ENCODE data around the gene SOWAHA.

The SOWAHA gene

DNA sequence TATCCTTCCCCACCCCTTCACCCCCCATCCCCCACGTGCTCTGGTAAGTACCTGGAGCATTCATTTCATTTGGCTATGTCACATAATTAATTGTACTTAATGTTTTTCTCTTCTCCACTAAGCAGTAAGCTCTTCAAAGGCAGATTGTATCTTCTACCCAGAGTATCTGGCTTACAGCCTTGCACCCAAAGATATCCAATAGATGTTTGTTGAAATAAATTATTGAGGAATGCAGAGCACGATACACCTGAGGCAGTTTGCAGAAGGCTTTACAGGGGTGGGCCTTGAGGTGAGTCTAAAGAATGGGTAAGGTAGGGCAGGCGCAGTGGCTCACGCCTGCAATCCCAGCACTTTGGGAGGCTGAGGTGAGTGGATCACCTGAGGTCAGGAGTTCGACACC lies 2.5 kb upstream of the SOWAHA start:
- Histone ChIP-seq H3K36me3 (ENCODE audit: insufficient read depth, low read length) (no peaks in the 10 kb centered on the region), H3K4me1 (ENCODE audit: control insufficient read depth, insufficient read depth, low read length) (peaks cover 12% of the 10 kb centered on the region), H3K9ac (ENCODE audit: low read depth, low read length) (no peak overlapping the region), H3K9me3 (replicated peaks; ENCODE audit: low read length) (no peaks in the 10 kb centered on the region), H3K4me3 (ENCODE audit: low read length) (no peak overlapping the region), H3K4me2 (ENCODE audit: low read length) (no peak overlapping the region), H3K27me3 (ENCODE audit: control insufficient read depth, insufficient read depth, low read length) (peaks cover 47% of the 10 kb centered on the region)

DNA sequence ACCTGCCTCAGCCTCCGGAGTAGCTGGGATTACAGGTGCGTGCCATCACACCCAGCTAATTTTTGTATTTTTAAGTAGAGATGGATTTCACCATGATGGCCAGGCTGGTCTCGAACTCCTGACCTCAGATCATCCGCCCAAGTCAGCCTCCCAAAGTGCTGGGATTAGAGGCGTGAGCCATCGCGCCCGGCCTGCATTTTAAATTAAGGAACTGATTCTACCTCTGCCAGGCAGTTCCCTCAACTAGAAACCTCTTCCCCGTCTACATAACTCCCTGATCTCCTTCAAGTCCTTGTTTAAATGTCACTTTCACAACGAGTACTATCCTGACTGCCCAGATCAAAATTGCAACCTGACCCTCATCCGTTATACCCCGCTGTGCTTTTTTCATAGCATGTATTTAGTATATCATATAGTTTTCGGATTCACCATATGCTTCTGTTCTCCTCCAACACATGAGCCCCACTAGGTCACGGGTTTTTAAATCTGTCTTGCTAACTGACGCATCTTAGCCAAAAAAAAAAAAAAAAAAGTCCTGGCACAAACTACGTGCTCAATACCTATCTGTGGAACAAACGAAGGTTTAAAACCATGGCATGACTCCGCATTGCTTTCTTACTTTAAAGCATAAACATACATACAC lies 858 bp upstream of the SOWAHA start:
- no peak overlapping the region for H3K4me3 ChIP-seq (ENCODE audit: low read length)
- peaks cover 12% of the 10 kb centered on the region for H3K4me1 ChIP-seq (ENCODE audit: control insufficient read depth, insufficient read depth, low read length)
- no peaks in the 10 kb centered on the region for H3K36me3 ChIP-seq (ENCODE audit: insufficient read depth, low read length)
- no peaks in the 10 kb centered on the region for H3K9me3 ChIP-seq (replicated peaks; ENCODE audit: low read length)
- H3K4me2 ChIP-seq (ENCODE audit: low read length): no peak overlapping the region
- peaks cover 47% of the 10 kb centered on the region for H3K27me3 ChIP-seq (ENCODE audit: control insufficient read depth, insufficient read depth, low read length)
- H3K9ac ChIP-seq (ENCODE audit: low read depth, low read length): no peak overlapping the region

DNA sequence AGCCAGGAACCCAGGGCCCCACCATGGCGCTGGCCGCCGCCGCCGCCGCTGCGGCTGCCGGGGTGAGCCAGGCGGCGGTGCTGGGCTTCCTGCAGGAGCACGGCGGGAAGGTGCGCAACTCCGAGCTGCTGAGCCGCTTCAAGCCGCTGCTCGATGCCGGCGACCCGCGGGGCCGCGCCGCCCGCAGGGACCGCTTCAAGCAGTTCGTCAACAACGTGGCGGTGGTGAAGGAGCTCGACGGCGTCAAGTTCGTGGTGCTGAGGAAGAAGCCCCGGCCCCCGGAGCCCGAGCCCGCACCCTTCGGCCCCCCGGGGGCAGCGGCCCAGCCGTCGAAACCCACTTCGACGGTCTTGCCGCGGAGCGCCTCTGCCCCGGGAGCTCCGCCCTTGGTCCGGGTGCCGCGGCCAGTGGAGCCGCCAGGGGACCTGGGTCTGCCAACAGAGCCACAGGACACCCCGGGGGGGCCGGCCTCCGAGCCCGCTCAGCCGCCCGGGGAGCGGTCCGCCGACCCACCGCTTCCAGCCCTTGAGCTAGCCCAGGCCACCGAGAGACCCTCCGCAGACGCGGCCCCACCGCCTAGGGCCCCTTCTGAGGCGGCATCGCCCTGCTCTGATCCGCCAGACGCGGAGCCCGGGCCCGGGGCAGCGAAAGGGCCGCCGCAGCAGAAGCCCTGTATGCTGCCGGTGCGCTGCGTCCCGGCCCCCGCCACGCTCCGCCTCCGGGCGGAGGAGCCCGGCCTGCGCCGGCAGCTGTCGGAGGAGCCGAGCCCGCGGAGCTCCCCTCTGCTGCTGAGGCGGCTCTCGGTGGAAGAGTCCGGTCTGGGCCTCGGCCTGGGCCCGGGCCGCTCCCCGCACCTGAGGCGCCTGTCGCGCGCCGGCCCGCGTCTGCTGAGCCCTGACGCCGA lies 749 bp downstream of the SOWAHA start:
- H3K36me3 ChIP-seq (ENCODE audit: insufficient read depth, low read length): no peaks in the 10 kb centered on the region
- peaks cover 42% of the 10 kb centered on the region for H3K27me3 ChIP-seq (ENCODE audit: control insufficient read depth, insufficient read depth, low read length)
- no peak overlapping the region for H3K9ac ChIP-seq (ENCODE audit: low read depth, low read length)
- H3K4me3 ChIP-seq (ENCODE audit: low read length): peak overlapping the region; percentile 56
- H3K4me1 ChIP-seq (ENCODE audit: control insufficient read depth, insufficient read depth, low read length): peaks cover 12% of the 10 kb centered on the region
- no peaks in the 10 kb centered on the region for H3K9me3 ChIP-seq (replicated peaks; ENCODE audit: low read length)
- H3K4me2 ChIP-seq (ENCODE audit: low read length): peak overlapping the region; percentile 75

DNA sequence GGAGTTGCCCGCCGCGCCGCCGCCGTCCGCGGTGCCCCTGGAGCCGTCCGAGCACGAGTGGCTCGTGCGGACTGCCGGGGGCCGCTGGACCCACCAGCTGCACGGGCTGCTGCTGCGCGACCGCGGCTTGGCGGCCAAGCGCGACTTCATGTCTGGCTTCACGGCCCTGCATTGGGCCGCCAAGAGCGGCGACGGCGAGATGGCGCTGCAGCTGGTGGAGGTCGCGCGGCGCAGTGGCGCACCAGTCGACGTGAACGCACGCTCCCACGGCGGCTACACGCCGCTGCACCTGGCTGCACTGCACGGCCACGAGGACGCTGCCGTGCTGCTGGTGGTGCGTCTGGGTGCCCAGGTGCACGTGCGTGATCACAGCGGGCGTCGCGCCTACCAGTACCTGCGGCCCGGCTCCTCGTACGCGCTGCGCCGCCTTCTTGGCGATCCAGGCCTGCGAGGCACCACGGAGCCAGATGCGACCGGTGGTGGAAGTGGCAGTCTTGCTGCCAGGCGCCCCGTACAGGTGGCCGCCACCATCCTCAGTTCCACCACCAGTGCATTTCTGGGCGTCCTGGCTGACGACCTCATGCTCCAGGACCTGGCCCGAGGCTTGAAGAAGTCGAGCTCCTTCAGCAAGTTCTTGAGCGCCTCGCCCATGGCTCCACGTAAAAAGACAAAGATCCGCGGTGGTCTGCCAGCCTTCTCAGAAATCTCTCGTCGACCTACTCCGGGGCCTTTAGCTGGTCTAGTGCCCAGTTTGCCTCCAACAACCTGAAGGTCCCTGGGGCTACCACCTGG lies 1.6 kb downstream of the SOWAHA start:
- Histone ChIP-seq H3K4me2 (ENCODE audit: low read length) (peak overlapping the region; percentile 75), H3K9me3 (replicated peaks; ENCODE audit: low read length) (no peaks in the 10 kb centered on the region), H3K9ac (ENCODE audit: low read depth, low read length) (no peak overlapping the region), H3K4me3 (ENCODE audit: low read length) (no peak overlapping the region), H3K27me3 (ENCODE audit: control insufficient read depth, insufficient read depth, low read length) (peaks cover 36% of the 10 kb centered on the region), H3K4me1 (ENCODE audit: control insufficient read depth, insufficient read depth, low read length) (peaks cover 12% of the 10 kb centered on the region), H3K36me3 (ENCODE audit: insufficient read depth, low read length) (no peaks in the 10 kb centered on the region)

DNA sequence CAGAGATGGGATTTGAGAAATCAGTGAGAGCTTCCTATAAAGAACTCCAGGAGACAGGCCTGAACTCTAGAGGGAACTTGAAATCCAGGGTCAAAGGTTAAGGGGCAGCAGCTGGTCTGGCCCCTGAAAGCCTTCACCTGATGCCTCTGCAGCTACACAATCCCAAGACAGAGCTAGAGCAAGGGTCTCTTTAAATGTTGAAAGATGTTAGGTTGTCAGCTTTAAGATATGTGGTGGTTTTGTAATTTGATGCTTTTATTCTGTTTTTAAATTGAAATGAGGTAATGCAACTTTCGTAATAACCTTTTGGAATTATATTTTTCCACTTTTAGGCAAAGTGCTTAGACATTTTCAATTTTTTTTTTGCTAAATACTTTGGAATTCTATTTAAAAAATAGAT lies 2.4 kb downstream of the SOWAHA start:
- Histone ChIP-seq H3K27me3 (ENCODE audit: control insufficient read depth, insufficient read depth, low read length) (peaks cover 32% of the 10 kb centered on the region), H3K9me3 (replicated peaks; ENCODE audit: low read length) (no peaks in the 10 kb centered on the region), H3K4me3 (ENCODE audit: low read length) (no peak overlapping the region), H3K36me3 (ENCODE audit: insufficient read depth, low read length) (no peaks in the 10 kb centered on the region), H3K9ac (ENCODE audit: low read depth, low read length) (no peak overlapping the region), H3K4me1 (ENCODE audit: control insufficient read depth, insufficient read depth, low read length) (peaks cover 12% of the 10 kb centered on the region), H3K4me2 (ENCODE audit: low read length) (no peak overlapping the region)

DNA sequence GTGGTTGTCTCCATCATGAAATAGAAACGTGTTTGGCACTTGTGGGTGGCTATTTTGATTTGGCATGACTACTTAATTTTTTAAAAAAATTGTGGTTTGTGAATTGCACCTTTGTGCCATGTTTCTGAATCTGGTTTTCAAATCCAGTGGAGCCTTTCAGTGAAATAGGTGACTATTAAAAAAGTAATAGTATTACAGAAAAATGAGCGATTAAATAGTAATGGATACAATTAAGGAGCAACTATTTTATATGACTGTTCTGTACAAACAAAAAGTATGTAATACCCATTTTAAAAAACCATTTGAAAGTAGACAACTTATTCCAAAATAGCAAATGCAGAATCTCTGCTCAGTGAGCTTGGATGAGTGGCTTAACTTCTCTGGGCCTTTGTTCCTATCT lies 3.0 kb downstream of the SOWAHA start:
- H3K4me1 ChIP-seq (ENCODE audit: control insufficient read depth, insufficient read depth, low read length): peaks cover 12% of the 10 kb centered on the region
- no peak overlapping the region for H3K4me2 ChIP-seq (ENCODE audit: low read length)
- no peak overlapping the region for H3K4me3 ChIP-seq (ENCODE audit: low read length)
- peaks cover 32% of the 10 kb centered on the region for H3K27me3 ChIP-seq (ENCODE audit: control insufficient read depth, insufficient read depth, low read length)
- H3K9me3 ChIP-seq (replicated peaks; ENCODE audit: low read length): no peaks in the 10 kb centered on the region
- H3K36me3 ChIP-seq (ENCODE audit: insufficient read depth, low read length): no peaks in the 10 kb centered on the region
- H3K9ac ChIP-seq (ENCODE audit: low read depth, low read length): no peak overlapping the region

DNA sequence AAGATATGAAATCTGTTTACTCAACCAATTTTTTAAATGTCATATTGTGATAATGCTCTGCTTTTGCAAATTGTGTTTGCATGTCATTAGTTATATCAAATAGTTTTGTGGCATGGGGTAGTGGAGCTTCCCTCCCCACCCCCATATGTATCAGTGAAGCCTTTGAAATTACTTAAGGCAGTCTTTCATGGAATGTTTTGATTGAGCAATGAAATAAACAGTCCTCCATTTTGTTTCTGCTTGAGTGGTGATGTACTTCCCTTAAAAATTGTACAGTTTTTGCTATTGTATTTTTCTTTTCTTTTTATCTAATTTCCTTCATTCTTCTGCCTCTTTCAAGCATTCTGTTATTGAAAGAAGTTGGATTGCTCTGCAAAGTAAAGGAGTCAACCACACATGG lies 3.5 kb downstream of the SOWAHA start:
- H3K4me2 ChIP-seq (ENCODE audit: low read length): no peak overlapping the region
- H3K4me3 ChIP-seq (ENCODE audit: low read length): no peak overlapping the region
- H3K27me3 ChIP-seq (ENCODE audit: control insufficient read depth, insufficient read depth, low read length): peaks cover 27% of the 10 kb centered on the region
- no peaks in the 10 kb centered on the region for H3K36me3 ChIP-seq (ENCODE audit: insufficient read depth, low read length)
- peaks cover 12% of the 10 kb centered on the region for H3K4me1 ChIP-seq (ENCODE audit: control insufficient read depth, insufficient read depth, low read length)
- H3K9ac ChIP-seq (ENCODE audit: low read depth, low read length): no peak overlapping the region
- H3K9me3 ChIP-seq (replicated peaks; ENCODE audit: low read length): no peaks in the 10 kb centered on the region

DNA sequence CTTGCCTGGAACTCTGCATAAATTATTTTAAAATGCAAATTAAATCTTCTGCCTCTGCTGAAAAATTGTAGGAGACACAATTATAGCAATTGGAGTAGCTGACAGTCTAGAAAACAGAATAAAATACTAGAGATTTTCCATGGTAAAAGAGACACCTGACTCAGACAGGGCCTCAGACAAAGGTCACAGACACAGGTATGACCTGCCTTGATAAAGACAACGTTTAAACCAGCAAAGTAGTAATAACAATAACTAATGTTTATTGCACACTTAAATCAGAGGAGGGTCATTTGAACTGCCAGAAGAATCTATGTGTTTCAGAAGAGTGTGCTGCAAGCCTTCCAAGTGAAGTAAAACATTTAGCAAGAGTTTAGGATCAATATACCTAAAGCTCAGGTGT lies 3.9 kb downstream of the SOWAHA start:
- Histone ChIP-seq H3K4me3 (ENCODE audit: low read length) (no peak overlapping the region), H3K9ac (ENCODE audit: low read depth, low read length) (no peak overlapping the region), H3K9me3 (replicated peaks; ENCODE audit: low read length) (no peaks in the 10 kb centered on the region), H3K4me2 (ENCODE audit: low read length) (no peak overlapping the region), H3K27me3 (ENCODE audit: control insufficient read depth, insufficient read depth, low read length) (peaks cover 22% of the 10 kb centered on the region), H3K36me3 (ENCODE audit: insufficient read depth, low read length) (no peaks in the 10 kb centered on the region), H3K4me1 (ENCODE audit: control insufficient read depth, insufficient read depth, low read length) (peaks cover 12% of the 10 kb centered on the region)

DNA sequence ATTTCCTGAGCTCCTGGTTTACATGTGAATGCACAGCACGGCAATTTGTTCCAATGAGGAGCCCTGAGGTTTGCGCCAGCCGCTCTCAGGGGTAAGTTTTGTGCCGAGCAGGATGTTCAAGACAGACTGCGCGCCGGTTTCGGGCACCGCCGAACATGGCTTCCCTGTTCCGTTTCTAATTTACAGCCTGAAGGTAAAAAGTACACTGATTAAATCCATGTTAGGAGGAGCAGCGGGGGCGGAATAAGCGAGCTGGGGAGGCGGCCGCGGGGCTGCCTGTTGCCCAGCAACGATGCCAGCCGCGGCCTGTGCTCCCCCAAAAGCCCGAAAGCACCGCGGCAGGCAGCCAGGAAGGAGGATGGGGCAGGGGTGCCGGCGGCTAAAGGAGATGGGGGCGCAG lies 6.4 kb downstream of the SOWAHA start:
- no peak overlapping the region for H3K9ac ChIP-seq (ENCODE audit: low read depth, low read length)
- H3K36me3 ChIP-seq (ENCODE audit: insufficient read depth, low read length): peaks cover 4% of the 10 kb centered on the region
- no peak overlapping the region for H3K4me2 ChIP-seq (ENCODE audit: low read length)
- no peak overlapping the region for H3K4me3 ChIP-seq (ENCODE audit: low read length)
- H3K27me3 ChIP-seq (ENCODE audit: control insufficient read depth, insufficient read depth, low read length): no peaks in the 10 kb centered on the region
- peaks cover 6% of the 10 kb centered on the region for H3K4me1 ChIP-seq (ENCODE audit: control insufficient read depth, insufficient read depth, low read length)
- no peaks in the 10 kb centered on the region for H3K9me3 ChIP-seq (replicated peaks; ENCODE audit: low read length)

DNA sequence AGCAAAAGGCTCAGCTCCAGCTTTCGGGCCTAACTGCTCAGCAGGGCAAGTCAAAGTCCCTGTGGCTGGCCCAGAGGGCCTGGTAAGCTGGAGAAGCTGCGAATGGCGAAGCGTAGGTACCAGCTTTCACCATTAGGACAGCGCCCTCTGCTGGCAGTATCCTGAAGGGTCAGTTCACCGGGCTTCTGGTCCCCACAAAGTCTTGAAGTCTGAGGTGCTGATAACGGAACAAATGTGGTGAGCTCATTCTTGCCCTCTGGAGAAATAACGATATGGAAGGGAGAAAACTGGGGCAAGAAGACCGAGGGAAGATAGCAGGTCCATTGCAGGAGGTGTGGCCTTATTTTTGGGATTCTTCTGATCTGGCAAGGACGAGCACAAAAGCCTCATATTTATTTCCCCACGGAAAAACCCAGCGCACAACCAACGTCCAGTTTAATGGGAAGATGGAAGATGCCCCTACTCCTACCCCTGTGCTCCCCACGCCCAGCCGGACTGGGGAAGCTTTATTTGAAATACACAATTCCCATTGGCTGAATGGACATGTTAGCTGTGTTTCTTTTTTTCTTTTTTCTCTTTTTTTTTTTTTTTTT lies 7.2 kb downstream of the SOWAHA start:
- Histone ChIP-seq H3K9ac (ENCODE audit: low read depth, low read length) (no peak overlapping the region), H3K27me3 (ENCODE audit: control insufficient read depth, insufficient read depth, low read length) (no peaks in the 10 kb centered on the region), H3K4me2 (ENCODE audit: low read length) (peak overlapping the region; percentile 35), H3K4me3 (ENCODE audit: low read length) (no peak overlapping the region), H3K9me3 (replicated peaks; ENCODE audit: low read length) (no peaks in the 10 kb centered on the region), H3K4me1 (ENCODE audit: control insufficient read depth, insufficient read depth, low read length) (peaks cover 2% of the 10 kb centered on the region), H3K36me3 (ENCODE audit: insufficient read depth, low read length) (peaks cover 10% of the 10 kb centered on the region)

DNA sequence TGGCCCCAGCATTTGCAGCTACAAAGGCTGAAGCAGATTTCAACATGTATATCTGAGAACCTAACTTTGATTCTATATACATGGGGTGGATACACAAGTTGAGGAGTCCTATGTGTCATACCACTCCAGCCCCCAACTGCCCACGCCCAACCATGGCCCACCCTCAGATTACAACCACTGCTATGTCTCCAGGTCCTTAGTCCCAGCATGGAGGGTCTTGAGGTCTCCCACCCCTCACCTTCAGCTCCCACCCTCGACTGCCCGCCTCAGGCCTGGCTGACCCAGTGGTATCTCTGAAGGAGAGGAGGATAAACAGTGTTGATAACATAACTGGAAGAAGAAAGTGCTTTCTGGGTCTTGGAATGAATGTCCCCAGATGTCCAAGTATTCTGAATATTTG lies 8.2 kb downstream of the SOWAHA start:
- H3K4me3 ChIP-seq (ENCODE audit: low read length): no peak overlapping the region
- H3K27me3 ChIP-seq (ENCODE audit: control insufficient read depth, insufficient read depth, low read length): no peaks in the 10 kb centered on the region
- peaks cover 11% of the 10 kb centered on the region for H3K36me3 ChIP-seq (ENCODE audit: insufficient read depth, low read length)
- H3K9me3 ChIP-seq (replicated peaks; ENCODE audit: low read length): no peaks in the 10 kb centered on the region
- no peaks in the 10 kb centered on the region for H3K4me1 ChIP-seq (ENCODE audit: control insufficient read depth, insufficient read depth, low read length)
- no peak overlapping the region for H3K9ac ChIP-seq (ENCODE audit: low read depth, low read length)
- H3K4me2 ChIP-seq (ENCODE audit: low read length): no peak overlapping the region

Measured in skeletal muscle satellite cell (primary cell).